ENCODE results near the gene DCK.

GRCh38 chr4:71062436-71062835 is 69.0 kb downstream of the DCK start:
- TF ChIP-seq CTCF (conservative IDR thresholded peaks at IDR 0.05; ENCODE audit: low read depth, low read length) (no peak), EZH2 (IDR thresholded peaks at IDR 0.05; ENCODE audit: low read length, unreplicated experiment) (no peak)
